GM18951 (cell line): ENCODE measurements around the gene SERP1.
"Not testable (repeated sequence)": the region's sequence is repeated elsewhere in the genome, so short reads cannot be mapped to it uniquely, and the experiment has no call there.

Experiments used
- POLR2A ChIP-seq: IDR thresholded peaks from 4 replicates; pipeline ENCODE4 v1.6.1; 2011; ENCODE audit warnings: mild to moderate bottlenecking; ENCODE audit not compliant: insufficient read length, insufficient read depth; ENCODE audit errors: extremely low read depth
- in situ Hi-C: fragments of 300-500 bp; cut with MboI; formaldehyde crosslinking; loops from one replicate; pipeline ENCODE4 v1.12.0; 2022; ENCODE audit warnings: low sequenced_read_pairs, mixed read lengths, inconsistent platforms; ENCODE audit not compliant: unreplicated experiment

The SERP1 gene

GRCh38 chr3:150527464-150528255, 18.6 kb downstream of the SERP1 start:
- no peak for TF ChIP-seq POLR2A
- in situ Hi-C loops = loop anchor here (25.0 kb wide), 1 partner anchor 185 kb away; the partner anchor contains the start of gene ERICH6

- TF ChIP-seq POLR2A = no peak
- in situ Hi-C loops = no loop called here
Measured at GRCh38 chr3:150523538-150523937, 22.8 kb downstream of the SERP1 start.

- TF ChIP-seq POLR2A = no peak
- in situ Hi-C loops = no loop called here
Measured at GRCh38 chr3:150521463-150521862, 24.8 kb downstream of the SERP1 start.

GRCh38 chr3:150520408-150520807, 25.9 kb downstream of the SERP1 start:
- in situ Hi-C loops = no loop called here

DNA sequence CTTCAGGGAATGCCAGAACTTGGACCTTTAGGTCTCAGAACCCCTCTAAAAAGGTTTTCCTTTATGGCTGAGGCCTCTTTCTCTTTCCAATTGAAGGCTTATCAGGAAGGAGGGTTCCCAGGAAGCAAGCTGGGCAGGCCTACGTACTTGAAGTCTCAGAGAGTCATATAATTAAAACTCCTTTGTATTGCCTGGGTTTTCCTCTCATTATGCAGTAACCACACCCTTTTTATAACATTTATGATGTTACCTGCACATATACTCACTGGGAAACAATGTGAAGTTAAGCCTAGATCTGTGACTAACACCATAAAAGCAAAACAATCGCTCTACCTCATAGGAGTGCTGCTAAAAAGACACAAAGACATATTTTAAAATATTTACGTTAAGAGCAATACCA, 27.3 kb downstream of the SERP1 start:
- TF ChIP-seq POLR2A = no peak
- in situ Hi-C loops = no loop called here

More at GRCh38 chr3:150520408-150520807, 25.9 kb downstream of the SERP1 start:
- no peak for TF ChIP-seq POLR2A

DNA sequence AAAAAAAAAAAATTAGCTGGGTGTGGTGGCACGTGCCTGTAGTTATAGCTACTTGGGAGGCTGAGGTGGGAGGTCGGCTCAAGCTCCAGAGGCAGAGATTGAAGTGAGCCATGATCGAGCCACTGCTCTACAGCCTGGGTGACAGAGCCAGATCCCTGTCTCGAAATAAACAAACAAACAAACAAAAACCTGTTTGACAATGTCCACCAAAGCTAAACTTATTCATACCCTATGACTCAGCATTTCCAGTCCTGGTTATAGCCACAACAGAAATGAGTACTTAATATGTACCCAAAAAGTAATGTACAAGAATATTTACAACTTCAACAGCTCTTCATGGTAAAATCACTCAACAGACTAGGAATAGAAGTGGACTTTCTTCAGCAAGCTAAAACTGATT, 31.1 kb downstream of the SERP1 start:
- in situ Hi-C loops = no loop called here

GRCh38 chr3:150511122-150511821, 35.0 kb downstream of the SERP1 start:
- no peak for TF ChIP-seq POLR2A
- in situ Hi-C loops = no loop called here

More for the DNA sequence above, 31.1 kb downstream of the SERP1 start:
- TF ChIP-seq POLR2A = no peak

- TF ChIP-seq POLR2A = no peak
- in situ Hi-C loops = no loop called here
Measured at GRCh38 chr3:150509780-150510179, 36.5 kb downstream of the SERP1 start.

DNA sequence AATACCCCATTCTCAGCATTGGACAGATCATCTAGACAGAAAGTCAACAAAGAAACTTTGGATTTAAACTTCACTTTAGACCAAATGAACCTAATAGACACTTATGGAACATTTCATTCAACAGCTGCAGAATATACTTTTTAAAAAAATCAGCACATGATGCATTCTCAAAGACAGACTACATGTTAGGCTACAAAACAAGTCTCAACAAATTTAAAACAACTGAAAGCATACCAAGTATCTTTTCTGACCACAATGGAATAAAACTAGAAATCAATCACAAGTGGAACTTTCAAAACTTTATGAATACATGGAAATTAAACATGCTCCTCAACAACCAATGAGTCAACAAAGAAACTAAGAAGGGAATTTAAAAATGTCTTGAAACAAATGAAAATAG, 37.9 kb downstream of the SERP1 start:
- in situ Hi-C loops = no loop called here
- TF ChIP-seq POLR2A = no peak

- in situ Hi-C loops = no loop called here
- no peak for TF ChIP-seq POLR2A
Measured at GRCh38 chr3:150504483-150504882, 41.8 kb downstream of the SERP1 start.

DNA sequence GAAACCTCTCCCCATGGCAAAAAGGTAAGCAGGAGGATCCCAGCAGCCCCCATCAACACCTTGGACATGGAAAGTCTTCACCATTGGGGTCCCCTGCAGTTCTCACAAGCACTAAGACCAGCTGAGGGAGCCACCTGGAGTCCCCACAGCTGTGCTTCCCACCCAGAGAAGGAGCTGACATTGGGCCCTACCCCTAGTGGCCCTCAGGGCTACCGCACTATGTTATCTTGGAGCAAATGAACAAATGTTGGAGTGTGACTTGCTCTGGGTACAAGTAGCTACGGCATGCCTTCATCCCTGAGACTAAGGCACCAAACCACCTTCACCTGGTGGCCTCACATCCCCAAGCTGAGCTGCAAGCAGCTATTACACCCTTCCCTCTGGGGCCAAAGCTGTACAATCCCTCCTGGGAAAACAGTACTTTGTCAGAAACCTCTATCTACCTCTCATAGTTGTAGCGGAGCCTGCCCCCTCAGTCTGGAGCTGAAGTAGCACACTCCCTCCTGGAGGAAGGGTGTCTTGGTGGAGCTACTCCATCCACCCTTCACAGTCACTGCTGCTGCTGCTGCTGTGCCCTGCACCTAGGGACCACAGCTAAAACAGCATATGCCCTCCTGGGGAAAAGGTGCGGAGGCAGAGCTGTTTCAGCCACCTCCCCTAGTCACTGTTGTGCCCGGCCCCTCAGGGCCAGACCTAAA, 42.7 kb downstream of the SERP1 start:
- in situ Hi-C loops = no loop called here
- TF ChIP-seq POLR2A = no peak

DNA sequence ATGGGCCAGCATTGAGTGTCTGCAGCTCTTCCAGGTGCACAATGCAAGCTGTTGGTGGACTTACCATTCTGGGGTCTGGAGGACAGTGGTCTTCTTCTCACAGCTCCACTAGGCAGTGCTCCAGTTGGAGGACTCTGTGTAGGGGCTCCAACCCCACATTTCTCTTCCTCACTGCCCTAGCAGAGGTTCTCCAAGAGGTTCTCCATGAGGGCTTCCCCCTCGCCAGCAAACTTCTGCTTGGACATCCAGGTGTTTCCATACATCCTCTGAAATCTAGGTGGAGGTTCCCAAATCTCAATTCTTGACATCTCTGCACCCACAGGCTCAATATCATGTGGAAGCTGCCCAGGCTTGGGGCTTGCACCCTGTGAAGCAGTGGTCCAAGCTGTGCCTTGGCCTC, 45.3 kb downstream of the SERP1 start:
- in situ Hi-C loops = not testable (repeated sequence)

DNA sequence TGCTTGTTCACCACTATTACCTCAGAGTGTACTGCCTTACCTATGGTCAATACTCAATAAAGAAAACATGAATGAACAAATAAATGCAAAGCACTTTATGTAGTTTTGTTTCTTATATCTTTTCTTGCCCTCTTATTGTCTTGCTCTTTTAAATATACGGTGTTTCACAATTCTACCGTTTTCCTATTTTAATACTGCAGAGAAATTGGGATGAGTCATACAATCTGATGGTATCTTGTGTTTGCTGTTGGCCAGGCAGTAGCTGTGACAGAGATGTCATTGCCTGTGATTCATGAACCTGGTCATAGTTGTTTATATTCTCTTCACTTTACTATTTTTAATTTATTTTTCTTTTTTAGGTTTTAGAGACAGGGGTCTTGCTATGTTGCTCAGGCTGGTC, 48.3 kb downstream of the SERP1 start:
- in situ Hi-C loops = loop anchor here (10.0 to 25.0 kb wide), 2 partner anchors 213 to 561 kb away; no protein-coding TSS in a partner anchor
- no peak for TF ChIP-seq POLR2A

GRCh38 chr3:150495563-150496168, 50.6 kb downstream of the SERP1 start:
- in situ Hi-C loops = loop anchor here (10.0 to 25.0 kb wide), 2 partner anchors 211 to 558 kb away; no protein-coding TSS in a partner anchor
- no peak for TF ChIP-seq POLR2A
